Transverse colon (tissue), 4 donors: ENCODE data around the gene TRIM33. TPM values are rescaled to one million over a fixed set of nuclear protein-coding genes. Genes with fewer than 3 reads are reported as not detected.

ENCODE experiments used
- DNase-seq: peaks from one replicate; pipeline ENCODE4 v3.0.0-alpha.2; 2019
- H3K27ac ChIP-seq, 4 donors: fragments of 200-600 bp; sonication (generic); 2 replicates each; pipeline ENCODE4 v1.5.1; 2016 to 2018; ENCODE audit warnings: inconsistent platforms in 4 of 4
- H3K27me3 ChIP-seq: fragments of 200-600 bp; sonication (generic); 2 replicates; pipeline ENCODE4 v1.5.1; 2017; ENCODE audit warnings: inconsistent platforms
- H3K36me3 ChIP-seq, 4 donors: fragments of 200-600 bp; sonication (generic); 2 replicates each; pipeline ENCODE4 v1.5.1; 2017 to 2019; ENCODE audit warnings: inconsistent platforms in 4 of 4
- H3K4me1 ChIP-seq, 4 donors: fragments of 200-600 bp; sonication (generic); 2 replicates each; pipeline ENCODE4 v1.5.1; 2017 to 2020; ENCODE audit warnings: inconsistent platforms in 4 of 4
- H3K4me3 ChIP-seq, 4 donors: fragments of 200-600 bp; sonication (generic); 1 replicate in 1 of 4; 2 replicates in 3 of 4; pipeline versions ENCODE4 v1.5.1 to v1.6.1; 2017 to 2019; ENCODE audit warnings: inconsistent platforms in 4 of 4
- H3K9me3 ChIP-seq, 2 donors: fragments of 200-600 bp; sonication (generic); 2 replicates each; pipeline ENCODE4 v1.5.1; 2017 to 2019; ENCODE audit warnings: inconsistent platforms in 2 of 2
- EP300 ChIP-seq: sonication (generic); formaldehyde crosslinking; IDR thresholded peaks from one replicate; pipeline ENCODE4 v1.6.1; 2017; ENCODE audit warnings: antibody characterized with exemption, low read depth
- POLR2A ChIP-seq: fragments of 450-650 bp; IDR thresholded peaks from one replicate; pipeline ENCODE4 v1.6.1; 2016; ENCODE audit warnings: antibody characterized with exemption, mild to moderate bottlenecking, moderate library complexity
- POLR2AphosphoS5 ChIP-seq, 3 donors: sonication (generic); formaldehyde crosslinking; IDR thresholded peaks; one replicate each; pipeline ENCODE4 v1.6.1; 2016; ENCODE audit warnings: antibody characterized with exemption in 3 of 3
- WGBS, 2 donors: methylation state at CpG; one replicate each; pipeline ENCODE4 v1.1.5; 2018; ENCODE audit warnings: low coverage in 1 of 2; 5-methylcytosine and 5-hydroxymethylcytosine counted together
- in situ Hi-C, 4 donors: fragments of 200-750 bp; cut with MboI; loops; one replicate each; pipeline versions ENCODE4 v1.15.0 to v1.15.1; 2017; ENCODE audit warnings: low sequenced_read_pairs in 3 of 4, low pct_ligation_motif_present in 1 of 4, low pct_unique_long_range_greater_than_20kb in 1 of 4
- intact Hi-C: fragments of 100-400 bp; cut with DNase I; formaldehyde crosslinking; loops from one replicate; pipeline ENCODE4 v1.15.1; 2023; ENCODE audit warnings: low total_unique reads
- total RNA-seq, 4 donors: library from RNA; depleted of rRNA; stranded (reverse); fragments of >200 nt; gene quantifications; one replicate each; pipeline ENCODE4 v1.1.0, GENCODE V29; 2016
- TF ChIP-seq, protein P1 (sequence below), 5 experiments: fragments of 200-600 bp in 3 of 5; fragments of 450-650 bp in 2 of 5; sonication (generic) in 3 of 5; IDR thresholded peaks; 1 replicate in 2 of 5; 2 replicates in 3 of 5; pipeline ENCODE4 v1.5.1; 2016 to 2017; ENCODE audit warnings: antibody characterized with exemption in 5 of 5, inconsistent platforms in 3 of 5, mild to moderate bottlenecking in 2 of 5, moderate library complexity in 1 of 5

Gene TRIM33
- 10 to 100 TPM; 35.4 to 53.7 (median 44.1) TPM for total RNA-seq

- no peaks in the 10 kb centered on the region for H3K9me3 ChIP-seq
- H3K36me3 ChIP-seq, result no peaks in the 10 kb centered on the region
- peak; percentile 93 for DNase-seq
- H3K4me3 ChIP-seq, result peak within 1 kb of the TSS; percentile 68 to 95 (median 90)
- peaks cover 22 to 41% (median 35%) of the 10 kb centered on the region in 4 donors for H3K4me1 ChIP-seq
- in situ Hi-C loops, result no loop called here
- intact Hi-C loops, result no loop called here
- no peaks in the 10 kb centered on the region for H3K27me3 ChIP-seq
- TF ChIP-seq POLR2AphosphoS5 (IDR thresholded peaks at IDR 0.05), result peak; percentile 82 to 94 (median 92)
- peak; percentile 91 for TF ChIP-seq POLR2A
- TF ChIP-seq, protein P1, sequence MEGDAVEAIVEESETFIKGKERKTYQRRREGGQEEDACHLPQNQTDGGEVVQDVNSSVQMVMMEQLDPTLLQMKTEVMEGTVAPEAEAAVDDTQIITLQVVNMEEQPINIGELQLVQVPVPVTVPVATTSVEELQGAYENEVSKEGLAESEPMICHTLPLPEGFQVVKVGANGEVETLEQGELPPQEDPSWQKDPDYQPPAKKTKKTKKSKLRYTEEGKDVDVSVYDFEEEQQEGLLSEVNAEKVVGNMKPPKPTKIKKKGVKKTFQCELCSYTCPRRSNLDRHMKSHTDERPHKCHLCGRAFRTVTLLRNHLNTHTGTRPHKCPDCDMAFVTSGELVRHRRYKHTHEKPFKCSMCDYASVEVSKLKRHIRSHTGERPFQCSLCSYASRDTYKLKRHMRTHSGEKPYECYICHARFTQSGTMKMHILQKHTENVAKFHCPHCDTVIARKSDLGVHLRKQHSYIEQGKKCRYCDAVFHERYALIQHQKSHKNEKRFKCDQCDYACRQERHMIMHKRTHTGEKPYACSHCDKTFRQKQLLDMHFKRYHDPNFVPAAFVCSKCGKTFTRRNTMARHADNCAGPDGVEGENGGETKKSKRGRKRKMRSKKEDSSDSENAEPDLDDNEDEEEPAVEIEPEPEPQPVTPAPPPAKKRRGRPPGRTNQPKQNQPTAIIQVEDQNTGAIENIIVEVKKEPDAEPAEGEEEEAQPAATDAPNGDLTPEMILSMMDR (IDR thresholded peaks at IDR 0.05), result no peak
- 0 to 1% methylated on average over 12 to 55 of the region's 90 CpGs for WGBS, 2 donors
- H3K27ac ChIP-seq, result peak within 1 kb of the TSS; percentile 97 to 100 (median 98)
These were observed at the start of gene TRIM33 for GRCh38 chr1:114511032-114511785. Gene TRIM33, minus strand, starts transcription at chr1:114511203. Its CDS starts 127 bp downstream, at chr1:114511076.

DNA sequence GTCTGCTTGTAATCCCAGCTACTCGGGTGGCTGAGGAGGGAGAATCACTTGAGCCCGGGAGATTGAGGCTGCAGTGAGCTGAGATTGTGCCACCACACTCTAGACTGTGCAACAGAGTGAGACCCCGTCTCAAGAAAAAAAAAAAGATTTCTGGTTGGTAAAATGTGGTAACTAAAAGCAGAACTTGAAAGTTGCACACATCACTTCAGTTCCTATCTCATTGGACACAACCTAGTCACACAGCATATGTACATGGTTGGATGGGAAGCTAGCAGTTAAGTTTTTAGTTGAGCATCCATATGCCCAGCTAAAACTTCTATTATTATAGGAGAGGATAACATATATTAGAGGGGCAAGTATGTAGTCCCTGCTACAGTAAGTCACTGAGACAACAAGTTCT lies 48.4 kb upstream of the TRIM33 start:
- Histone ChIP-seq H3K36me3 (no peaks in the 10 kb centered on the region), H3K4me1 (no peaks in the 10 kb centered on the region), H3K27me3 (no peaks in the 10 kb centered on the region), H3K4me3 (no peak overlapping the region), H3K9me3 (no peaks in the 10 kb centered on the region), H3K27ac (no peak overlapping the region)
- intact Hi-C loops, result no loop called here
- no peak for DNase-seq
- no peak for TF ChIP-seq POLR2AphosphoS5 (IDR thresholded peaks at IDR 0.05)
- TF ChIP-seq POLR2A, result no peak
- TF ChIP-seq, protein P1 (IDR thresholded peaks at IDR 0.05), result no peak
- TF ChIP-seq EP300, result no peak
- 88% methylated on average over 3 of the region's 3 CpGs; no CpG with 5 or more reads in 1 of the 2 donors for WGBS, 2 donors
- in situ Hi-C loops, result no loop called here

GRCh38 chr1:114558544-114558943 lies 47.5 kb upstream of the TRIM33 start:
- no peaks in the 10 kb centered on the region for H3K36me3 ChIP-seq
- no peaks in the 10 kb centered on the region for H3K9me3 ChIP-seq
- in situ Hi-C loops, result no loop called here
- intact Hi-C loops, result no loop called here
- TF ChIP-seq POLR2A, result no peak
- TF ChIP-seq, protein P1 (IDR thresholded peaks at IDR 0.05), result peak in 3 of 5 experiments; percentile 13 to 15 (median 14)
- TF ChIP-seq POLR2AphosphoS5 (IDR thresholded peaks at IDR 0.05), result no peak
- WGBS, 2 donors, result 80 to 98% methylated on average over 1 of the region's 1 CpG
- H3K4me1 ChIP-seq, result no peaks in the 10 kb centered on the region
- H3K27me3 ChIP-seq, result no peaks in the 10 kb centered on the region
- no peak overlapping the region for H3K27ac ChIP-seq
- DNase-seq, result no peak
- no peak overlapping the region for H3K4me3 ChIP-seq

GRCh38 chr1:114554577-114554976 lies 43.6 kb upstream of the TRIM33 start:
- Histone ChIP-seq H3K27ac (no peak overlapping the region), H3K4me3 (no peak overlapping the region), H3K4me1 (no peaks in the 10 kb centered on the region), H3K27me3 (no peaks in the 10 kb centered on the region), H3K36me3 (no peaks in the 10 kb centered on the region), H3K9me3 (no peaks in the 10 kb centered on the region)
- intact Hi-C loops, result no loop called here
- WGBS, 2 donors, result 74 to 83% methylated on average over 2 of the region's 2 CpGs
- in situ Hi-C loops, result no loop called here
- no peak for TF ChIP-seq POLR2A
- no peak for TF ChIP-seq POLR2AphosphoS5 (IDR thresholded peaks at IDR 0.05)
- TF ChIP-seq EP300, result no peak
- TF ChIP-seq, protein P1 (IDR thresholded peaks at IDR 0.05), result no peak
- no peak for DNase-seq
